Naive thymus-derived CD4-positive, alpha-beta T cell (primary cell): ENCODE results near the gene GPR180. TPM values are rescaled to one million over a fixed set of nuclear protein-coding genes. Genes with fewer than 3 reads are reported as not detected.

Source experiments
- ATAC-seq: fragments of 150-1000 bp; cut with Tn5 transposase; 2 replicates; pipeline ENCODE4 v1.10.0; 2021; ENCODE audit warnings: mild to moderate bottlenecking, moderate library complexity
- CTCF ChIA-PET: fragments of 350-600 bp; sonication (Branson Sonifier 250); formaldehyde crosslinking; loops from one replicate; lab custom pipeline; 2021; ENCODE audit warnings: antibody characterized with exemption; lab: Charles Lee
- POLR2A ChIA-PET: fragments of 350-600 bp; sonication (Branson Sonifier 250); formaldehyde crosslinking; loops from one replicate; lab custom pipeline; 2021; ENCODE audit warnings: antibody characterized with exemption, inconsistent platforms; lab: Charles Lee
- DNase-seq, 9 donors: peaks; one replicate each; pipeline versions ENCODE4 v3.0.0 to v3.0.0-alpha.2; 2020 to 2022; ENCODE audit warnings: mixed read lengths in 1 of 9
- H3K27ac ChIP-seq: one replicate; pipeline ENCODE4 v1.7.0; 2013; ENCODE audit warnings: mild to moderate bottlenecking, low read depth, low read length, moderate library complexity
- H3K27me3 ChIP-seq, 2 donors: one replicate each; pipeline ENCODE4 v1.7.0; 2013; ENCODE audit warnings: low read length in 2 of 2, mild to moderate bottlenecking in 2 of 2, moderate library complexity in 2 of 2; ENCODE audit not compliant: control insufficient read depth in 2 of 2, insufficient read depth in 2 of 2
- H3K36me3 ChIP-seq, 3 experiments: 1 replicate in 2 of 3; 2 replicates in 1 of 3; pipeline ENCODE4 v1.7.0; 2013; ENCODE audit warnings: low read length in 3 of 3, mild to moderate bottlenecking in 3 of 3, moderate library complexity in 1 of 3; ENCODE audit not compliant: insufficient read depth in 3 of 3, control insufficient read depth in 2 of 3
- H3K4me1 ChIP-seq, 2 donors: one replicate each; pipeline ENCODE4 v1.7.0; 2013; ENCODE audit warnings: low read length in 2 of 2, mild to moderate bottlenecking in 2 of 2, moderate library complexity in 1 of 2; ENCODE audit not compliant: control insufficient read depth in 2 of 2, insufficient read depth in 2 of 2
- H3K4me3 ChIP-seq: 2 replicates; pipeline ENCODE4 v1.7.0; 2013; ENCODE audit warnings: mild to moderate bottlenecking, low read length
- H3K9me3 ChIP-seq, 3 experiments: 1 replicate in 2 of 3; 2 replicates in 1 of 3; pipeline ENCODE4 v1.7.0; 2013; ENCODE audit warnings: low read length in 3 of 3; ENCODE audit not compliant: control insufficient read depth in 2 of 3
- H3K27ac Mint-ChIP-seq, 9 donors: one replicate each; pipeline ENCODE4 v1.8.0; 2020 to 2022; ENCODE audit warnings: mixed read lengths in 9 of 9, mild to moderate bottlenecking in 8 of 9, moderate library complexity in 5 of 9, inconsistent platforms in 2 of 9
- H3K27me3 Mint-ChIP-seq, 5 donors: one replicate each; pipeline ENCODE4 v1.8.0; 2021 to 2022; ENCODE audit warnings: mixed read lengths in 5 of 5, mild to moderate bottlenecking in 1 of 5
- H3K36me3 Mint-ChIP-seq, 5 donors: one replicate each; pipeline ENCODE4 v1.8.0; 2020 to 2022; ENCODE audit warnings: mixed read lengths in 5 of 5, mild to moderate bottlenecking in 3 of 5, inconsistent platforms in 1 of 5
- H3K4me1 Mint-ChIP-seq, 7 donors: one replicate each; pipeline ENCODE4 v1.8.0; 2020 to 2022; ENCODE audit warnings: mixed read lengths in 7 of 7, mild to moderate bottlenecking in 3 of 7, inconsistent platforms in 1 of 7
- H3K4me3 Mint-ChIP-seq, 10 donors: one replicate each; pipeline ENCODE4 v1.8.0; 2020 to 2022; ENCODE audit warnings: mild to moderate bottlenecking in 10 of 10, mixed read lengths in 10 of 10, moderate library complexity in 6 of 10, inconsistent platforms in 2 of 10
- H3K9me3 Mint-ChIP-seq, 11 donors: one replicate each; pipeline ENCODE4 v1.8.0; 2020 to 2022; ENCODE audit warnings: mixed read lengths in 11 of 11, mild to moderate bottlenecking in 4 of 11, inconsistent platforms in 1 of 11, moderate library complexity in 1 of 11
- intact Hi-C, 2 donors: fragments of 100-400 bp; cut with micrococcal nuclease; formaldehyde crosslinking; loops; one replicate each; pipeline ENCODE4 v1.15.1; 2023
- polyA plus RNA-seq, 2 donors: library from polyadenylated mRNA; unstranded; fragments of 300-500 nt; fragmentation: Illumina TruSeq; gene quantifications; one replicate each; pipeline ENCODE4 v1.2.3, GENCODE V29; 2021
- total RNA-seq, 6 experiments: library from RNA in 5 of 6; stranded (reverse) in 5 of 6; gene quantifications; 1 replicate in 5 of 6; 2 replicates in 1 of 6; pipeline ENCODE4 v1.2.3 and lab custom pipeline; 2021 to 2026

GPR180 gene
- total and polyA plus RNA-seq, 7 experiments from 2014 or later = 1.3 to 7.0 (median 2.2) TPM

- Mint-ChIP-seq H3K9me3 (peaks cover 0 to 4% (median 0%) of the 10 kb centered on the region in 11 donors), H3K36me3 (peaks cover 0 to 17% (median 4%) of the 10 kb centered on the region in 5 donors), H3K27me3 (no peaks in the 10 kb centered on the region), H3K4me1 (peaks cover 4 to 47% (median 36%) of the 10 kb centered on the region in 7 donors), H3K27ac (peak overlapping the region; percentile 80 to 91 (median 86)), H3K4me3 (peak overlapping the region in 9 of 10 donors; percentile 38 to 82 (median 71))
- DNase-seq (peak in 7 of 9 donors; percentile 20 to 65 (median 44)), ATAC-seq (peak; percentile 59)
- Histone ChIP-seq H3K9me3 (no peaks in the 10 kb centered on the region), H3K4me1 (peaks cover 0 to 14% of the 10 kb centered on the region in 2 donors), H3K4me3 (peak overlapping the region; percentile 3), H3K27me3 (no peaks in the 10 kb centered on the region), H3K27ac (peak overlapping the region; percentile 22), H3K36me3 (no peaks in the 10 kb centered on the region)
- CTCF ChIA-PET = no interaction called here
- POLR2A ChIA-PET = no interaction called here
- intact Hi-C loops = loop anchor here (1.0 to 2.0 kb wide), 3 partner anchors 9 to 38 kb away; partner anchors contain the start of gene TGDS (in 2 of the 2)
These were observed 42.9 kb upstream of the GPR180 start for GRCh38 chr13:94558716-94559115.

DNA sequence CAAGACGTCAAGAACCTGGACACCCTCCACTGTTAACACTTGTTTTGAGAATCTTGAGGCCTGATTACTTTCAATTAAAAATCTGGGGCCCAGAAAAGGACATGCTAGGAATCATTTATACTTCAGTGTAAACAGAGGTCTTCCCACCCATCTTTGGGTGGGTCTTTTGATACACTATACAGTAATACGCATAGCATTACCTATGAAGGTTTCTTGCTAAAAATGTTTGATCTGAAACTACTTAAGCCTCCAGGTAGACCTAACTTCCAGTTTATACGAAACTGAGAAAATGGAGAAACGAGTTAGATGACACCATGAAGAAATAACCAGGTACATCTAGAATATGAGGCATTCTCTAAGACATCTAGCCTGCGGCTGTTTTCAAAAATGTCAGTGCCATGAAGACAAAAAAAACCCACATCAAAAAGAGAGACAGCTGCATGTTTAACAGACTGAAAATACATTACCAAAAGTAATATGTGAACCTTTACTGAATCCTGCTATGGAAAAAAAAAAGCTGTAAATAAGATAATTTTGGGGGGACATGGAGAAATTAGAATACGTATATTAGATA, 42.3 kb upstream of the GPR180 start:
- Mint-ChIP-seq H3K9me3 (peaks cover 0 to 4% (median 0%) of the 10 kb centered on the region in 11 donors), H3K4me3 (peak overlapping the region; percentile 39 to 82 (median 70)), H3K27me3 (no peaks in the 10 kb centered on the region), H3K36me3 (peaks cover 0 to 17% (median 4%) of the 10 kb centered on the region in 5 donors), H3K4me1 (peaks cover 4 to 47% (median 36%) of the 10 kb centered on the region in 7 donors), H3K27ac (peak overlapping the region; percentile 65 to 91 (median 86))
- intact Hi-C loops = loop anchor here in 1 of 2 donors (1.0 to 2.0 kb wide), 2 partner anchors 10 to 37 kb away; partner anchors contain the start of gene TGDS
- Histone ChIP-seq H3K4me1 (peaks cover 0 to 14% of the 10 kb centered on the region in 2 donors), H3K27me3 (no peaks in the 10 kb centered on the region), H3K36me3 (no peaks in the 10 kb centered on the region), H3K9me3 (no peaks in the 10 kb centered on the region), H3K4me3 (peak overlapping the region; percentile 3), H3K27ac (peak overlapping the region; percentile 22)
- DNase-seq = peak in 6 of 9 donors; percentile 39 to 69 (median 54)
- CTCF ChIA-PET = no interaction called here
- POLR2A ChIA-PET = interaction anchor here (2.2 kb wide), 1 partner anchor 9 kb away, joined by 12 read pairs; no protein-coding TSS in a partner anchor
- ATAC-seq = peak; percentile 70

DNA sequence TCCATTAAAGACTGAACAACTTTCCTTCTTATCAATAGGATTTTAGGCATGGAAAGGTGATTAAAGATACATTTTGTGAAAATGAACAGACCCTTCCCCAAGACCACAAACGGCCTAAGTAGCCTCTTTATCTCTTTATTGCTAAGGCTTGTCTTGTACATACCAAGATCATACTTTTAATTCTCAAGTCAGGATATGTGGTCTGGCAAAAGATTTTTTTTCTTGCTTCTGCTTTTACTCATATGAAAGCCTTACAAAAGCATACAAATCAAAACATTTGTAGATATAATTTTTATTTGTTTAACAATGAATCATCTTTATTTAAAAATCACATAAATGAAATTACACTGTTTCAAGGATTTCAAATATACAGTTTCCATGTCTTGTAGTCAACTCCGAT, 41.5 kb upstream of the GPR180 start:
- Histone ChIP-seq H3K9me3 (no peaks in the 10 kb centered on the region), H3K4me3 (no peak overlapping the region), H3K36me3 (no peaks in the 10 kb centered on the region), H3K4me1 (peaks cover 0 to 14% of the 10 kb centered on the region in 2 donors), H3K27ac (no peak overlapping the region), H3K27me3 (no peaks in the 10 kb centered on the region)
- ChIA-PET POLR2A (interaction anchor here (2.2 kb wide), 1 partner anchor 10 kb away, joined by 12 read pairs; no protein-coding TSS in a partner anchor), CTCF (no interaction called here)
- ATAC-seq (no peak), DNase-seq (no peak)
- Mint-ChIP-seq H3K36me3 (peaks cover 0 to 18% (median 4%) of the 10 kb centered on the region in 5 donors), H3K9me3 (peaks cover 0 to 4% (median 0%) of the 10 kb centered on the region in 11 donors), H3K27me3 (no peaks in the 10 kb centered on the region), H3K27ac (peak overlapping the region in 6 of 9 donors; percentile 38 to 91 (median 86)), H3K4me3 (peak overlapping the region in 1 of 10 donors; percentile 71), H3K4me1 (peaks cover 4 to 47% (median 36%) of the 10 kb centered on the region in 7 donors)
- intact Hi-C loops = no loop called here

DNA sequence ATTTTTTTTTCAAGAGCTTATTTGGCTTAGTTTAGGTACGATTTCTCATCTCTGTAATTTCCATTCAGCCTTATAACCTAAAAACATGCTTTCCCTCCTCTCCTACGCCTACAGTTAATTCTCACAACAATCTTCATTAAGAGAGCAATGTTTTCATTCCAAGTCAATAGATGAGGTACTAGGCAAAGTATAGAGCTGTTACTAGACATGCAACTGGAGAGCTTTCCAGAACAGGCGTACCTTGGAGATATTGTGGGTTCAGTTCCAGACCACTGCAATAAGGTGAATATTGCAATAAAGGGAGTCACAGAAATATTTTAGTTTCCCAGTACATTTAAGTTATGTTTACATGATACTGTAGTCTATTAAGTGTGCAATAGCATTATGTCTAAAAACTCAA, 40.5 kb upstream of the GPR180 start:
- no peaks in the 10 kb centered on the region for H3K36me3 ChIP-seq
- DNase-seq = no peak
- no peaks in the 10 kb centered on the region for H3K27me3 Mint-ChIP-seq
- ChIA-PET CTCF (interaction anchor here (0.8 kb wide), 1 partner anchor 10 kb away, joined by 3 read pairs; no protein-coding TSS in a partner anchor), POLR2A (interaction anchor here (2.2 kb wide), 1 partner anchor 11 kb away, joined by 12 read pairs; no protein-coding TSS in a partner anchor)
- no peak overlapping the region for H3K27ac ChIP-seq
- intact Hi-C loops = no loop called here
- peaks cover 0 to 14% of the 10 kb centered on the region in 2 donors for H3K4me1 ChIP-seq
- no peaks in the 10 kb centered on the region for H3K9me3 ChIP-seq
- peaks cover 0 to 19% (median 4%) of the 10 kb centered on the region in 5 donors for H3K36me3 Mint-ChIP-seq
- H3K27me3 ChIP-seq = no peaks in the 10 kb centered on the region
- H3K9me3 Mint-ChIP-seq = peaks cover 0 to 4% (median 0%) of the 10 kb centered on the region in 11 donors
- no peak for ATAC-seq
- peak overlapping the region in 3 of 9 donors; percentile 23 to 68 (median 45) for H3K27ac Mint-ChIP-seq
- H3K4me3 Mint-ChIP-seq = no peak overlapping the region
- peaks cover 4 to 47% (median 36%) of the 10 kb centered on the region in 7 donors for H3K4me1 Mint-ChIP-seq
- H3K4me3 ChIP-seq = no peak overlapping the region

DNA sequence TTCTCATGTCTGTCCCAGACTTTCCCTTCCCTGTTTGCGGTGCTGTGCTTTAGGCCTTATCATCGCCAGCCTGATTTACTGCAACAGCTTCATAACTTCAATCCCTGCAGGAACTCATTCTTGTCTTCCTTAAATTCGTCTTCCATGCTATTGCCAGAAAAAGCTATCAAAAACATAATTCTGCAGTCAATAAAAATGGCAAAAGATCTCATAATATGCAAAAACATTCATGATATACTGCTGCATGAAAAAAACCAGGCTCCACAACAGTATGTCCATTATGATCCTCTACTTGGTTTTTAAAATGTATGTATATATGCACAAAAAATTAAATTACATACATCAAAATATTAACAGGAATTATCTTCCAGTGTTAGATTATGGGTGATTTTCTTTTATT, 34.1 kb upstream of the GPR180 start:
- Mint-ChIP-seq H3K36me3 (peaks cover 11 to 50% (median 27%) of the 10 kb centered on the region in 5 donors), H3K27ac (no peak overlapping the region)
- no peak for ATAC-seq

DNA sequence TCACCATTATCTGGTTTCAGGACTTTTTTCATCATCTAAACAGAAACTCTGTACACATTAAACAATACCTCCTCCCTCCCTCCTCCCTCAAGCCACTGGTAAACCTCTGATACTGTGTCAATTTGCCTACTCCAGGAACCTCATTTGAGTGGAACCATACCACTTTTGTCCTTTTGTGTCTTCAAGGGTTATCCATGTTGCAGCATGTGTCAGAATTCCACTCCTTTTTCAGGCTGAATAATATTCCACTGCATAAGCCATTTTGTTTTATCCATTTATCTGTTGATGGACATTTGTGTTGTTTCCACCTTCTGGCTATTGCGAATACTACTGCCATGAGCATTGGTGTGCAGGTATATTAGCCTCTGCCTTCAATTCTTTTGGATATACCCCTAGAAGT, 33.2 kb upstream of the GPR180 start:
- intact Hi-C loops = no loop called here
- H3K4me1 Mint-ChIP-seq = peaks cover 0 to 6% (median 0%) of the 10 kb centered on the region in 7 donors
- no peaks in the 10 kb centered on the region for H3K27me3 Mint-ChIP-seq
- Histone ChIP-seq H3K36me3 (peaks cover 6 to 36% (median 7%) of the 10 kb centered on the region in 3 experiments), H3K4me3 (no peak overlapping the region), H3K27me3 (no peaks in the 10 kb centered on the region), H3K27ac (no peak overlapping the region), H3K4me1 (no peaks in the 10 kb centered on the region), H3K9me3 (no peaks in the 10 kb centered on the region)
- ATAC-seq (no peak), DNase-seq (no peak)
- CTCF ChIA-PET = no interaction called here
- H3K9me3 Mint-ChIP-seq = peaks cover 0 to 1% (median 0%) of the 10 kb centered on the region in 11 donors
- no peak overlapping the region for H3K27ac Mint-ChIP-seq
- H3K4me3 Mint-ChIP-seq = no peak overlapping the region
- POLR2A ChIA-PET = no interaction called here
- H3K36me3 Mint-ChIP-seq = peaks cover 15 to 53% (median 36%) of the 10 kb centered on the region in 5 donors

More for the DNA sequence above, 34.1 kb upstream of the GPR180 start:
- Histone ChIP-seq H3K4me3 (no peak overlapping the region), H3K27ac (no peak overlapping the region), H3K27me3 (no peaks in the 10 kb centered on the region), H3K9me3 (no peaks in the 10 kb centered on the region), H3K36me3 (peaks cover 0 to 27% (median 3%) of the 10 kb centered on the region in 3 experiments), H3K4me1 (no peaks in the 10 kb centered on the region)
- ChIA-PET CTCF (interaction anchor here (0.8 kb wide), 1 partner anchor 133 kb away, joined by 4 read pairs; no protein-coding TSS in a partner anchor), POLR2A (interaction anchor here (0.6 to 0.7 kb wide), 2 partner anchors 306 to 608 kb away, joined by 3 to 4 read pairs; no protein-coding TSS in a partner anchor)
- no peak overlapping the region for H3K4me3 Mint-ChIP-seq
- no peaks in the 10 kb centered on the region for H3K27me3 Mint-ChIP-seq
- peaks cover 0 to 6% (median 0%) of the 10 kb centered on the region in 7 donors for H3K4me1 Mint-ChIP-seq
- intact Hi-C loops = no loop called here
- no peaks in the 10 kb centered on the region for H3K9me3 Mint-ChIP-seq
- no peak for DNase-seq
